CD14-positive monocyte (primary cell): Measurements from ENCODE around the gene RAET1G. TPM values are rescaled to one million over a fixed set of nuclear protein-coding genes. Genes with fewer than 3 reads are reported as not detected.

Experiments
- DNase-seq, 3 donors: peaks; one replicate each; pipeline ENCODE4 v3.0.0-alpha.2; 2011 to 2022
- H2AFZ ChIP-seq: 2 replicates; pipeline ENCODE4 v1.6.0; 2012; ENCODE audit warnings: mild to moderate bottlenecking, low read depth, low read length, inconsistent platforms; ENCODE audit not compliant: insufficient read depth, poor library complexity, severe bottlenecking
- H3K27ac ChIP-seq, 2 donors: 1 replicate in 1 of 2; 2 replicates in 1 of 2; pipeline ENCODE4 v1.5.1; 2012 to 2013; ENCODE audit warnings: low read length in 2 of 2, control low read depth in 1 of 2, inconsistent platforms in 1 of 2, low read depth in 1 of 2, mild to moderate bottlenecking in 1 of 2
- H3K27me3 ChIP-seq, 2 donors: one replicate each; pipeline versions ENCODE4 v1.6.0 to v1.6.1; 2011 to 2013; ENCODE audit warnings: low read length in 2 of 2; ENCODE audit not compliant: control insufficient read depth in 2 of 2, insufficient read depth in 2 of 2
- H3K36me3 ChIP-seq, 2 donors: replicated peaks in 1 of 2; 1 replicate in 1 of 2; 2 replicates in 1 of 2; pipeline versions ENCODE4 v1.5.1 to v1.6.1; 2012 to 2013; ENCODE audit warnings: low read length in 2 of 2, control low read depth in 1 of 2, inconsistent platforms in 1 of 2, mild to moderate bottlenecking in 1 of 2; ENCODE audit not compliant: insufficient read depth in 2 of 2, control insufficient read depth in 1 of 2
- H3K4me1 ChIP-seq, 2 donors: 1 replicate in 1 of 2; 2 replicates in 1 of 2; pipeline versions ENCODE4 v1.5.1 to v1.6.1; 2012 to 2013; ENCODE audit warnings: low read length in 2 of 2, control low read depth in 1 of 2, inconsistent platforms in 1 of 2, mild to moderate bottlenecking in 1 of 2, moderate library complexity in 1 of 2; ENCODE audit not compliant: insufficient read depth in 2 of 2, control insufficient read depth in 1 of 2
- H3K4me2 ChIP-seq: replicated peaks from 2 replicates; pipeline ENCODE3; 2012; ENCODE audit warnings: low read length, moderate library complexity, mild to moderate bottlenecking; ENCODE audit not compliant: poor library complexity, severe bottlenecking; ENCODE audit errors: extremely low read depth
- H3K4me3 ChIP-seq, 3 experiments: fragments of 200-600 bp in 1 of 3; sonication (generic) in 1 of 3; replicated peaks in 1 of 3; 1 replicate in 2 of 3; 2 replicates in 1 of 3; pipeline ENCODE4 v1.5.1; 2011 to 2013; ENCODE audit warnings: low read length in 3 of 3, mild to moderate bottlenecking in 3 of 3, control low read depth in 2 of 3, low read depth in 2 of 3, inconsistent platforms in 1 of 3, moderate library complexity in 1 of 3
- H3K79me2 ChIP-seq: 2 replicates; pipeline ENCODE4 v1.6.0; 2012; ENCODE audit warnings: mild to moderate bottlenecking, control low read depth, inconsistent platforms, low read length, moderate library complexity; ENCODE audit not compliant: insufficient read depth
- H3K9ac ChIP-seq: 2 replicates; pipeline ENCODE4 v1.6.0; 2017; ENCODE audit warnings: low read length, mild to moderate bottlenecking; ENCODE audit not compliant: insufficient read depth, poor library complexity, severe bottlenecking
- H3K9me3 ChIP-seq, 2 donors: replicated peaks in 1 of 2; 1 replicate in 1 of 2; 2 replicates in 1 of 2; pipeline versions ENCODE4 v1.5.1 to v1.6.1; 2012 to 2013; ENCODE audit warnings: low read length in 2 of 2, control low read depth in 1 of 2; ENCODE audit not compliant: control insufficient read depth in 1 of 2, insufficient read depth in 1 of 2
- H4K20me1 ChIP-seq: 2 replicates; pipeline ENCODE4 v1.6.0; 2012; ENCODE audit warnings: mild to moderate bottlenecking, low read length, control low read depth, moderate library complexity; ENCODE audit not compliant: insufficient read depth
- H3K27ac Mint-ChIP-seq, 7 donors: one replicate each; pipeline ENCODE4 v1.8.0; 2020; ENCODE audit warnings: mild to moderate bottlenecking in 7 of 7, mixed read lengths in 7 of 7, moderate library complexity in 6 of 7, inconsistent platforms in 2 of 7
- H3K27me3 Mint-ChIP-seq, 3 donors: one replicate each; pipeline ENCODE4 v1.8.0; 2021 to 2022; ENCODE audit warnings: low read depth in 3 of 3, mild to moderate bottlenecking in 3 of 3, mixed read lengths in 3 of 3, moderate library complexity in 3 of 3, inconsistent platforms in 1 of 3
- H3K36me3 Mint-ChIP-seq, 2 donors: one replicate each; pipeline ENCODE4 v1.8.0; 2020; ENCODE audit warnings: mixed read lengths in 2 of 2, inconsistent platforms in 1 of 2, mild to moderate bottlenecking in 1 of 2
- H3K4me1 Mint-ChIP-seq: one replicate; pipeline ENCODE4 v1.8.0; 2020; ENCODE audit warnings: mild to moderate bottlenecking, mixed read lengths
- H3K4me3 Mint-ChIP-seq, 2 donors: one replicate each; pipeline ENCODE4 v1.8.0; 2020; ENCODE audit warnings: mild to moderate bottlenecking in 2 of 2, mixed read lengths in 2 of 2, moderate library complexity in 1 of 2
- H3K9me3 Mint-ChIP-seq, 7 donors: one replicate each; pipeline ENCODE4 v1.8.0; 2020 to 2022; ENCODE audit warnings: mixed read lengths in 7 of 7, mild to moderate bottlenecking in 6 of 7, moderate library complexity in 6 of 7, inconsistent platforms in 2 of 7
- CTCF ChIP-seq: fragments of 200-600 bp; IDR thresholded peaks from one replicate; pipeline ENCODE4 v1.8.0; 2022; ENCODE audit warnings: antibody characterized with exemption, mild to moderate bottlenecking
- WGBS: methylation state at CpG from one replicate; pipeline ENCODE4 v1.1.5; 2013; ENCODE audit warnings: missing lambda C conversion rate; ENCODE audit not compliant: insufficient coverage; 5-methylcytosine and 5-hydroxymethylcytosine counted together
- intact Hi-C, 2 donors: fragments of 100-400 bp; cut with micrococcal nuclease; formaldehyde crosslinking; loops; one replicate each; pipeline versions ENCODE4 v1.15.0 to v1.15.1; 2023
- polyA plus RNA-seq, 3 donors: library from polyadenylated mRNA; depleted of rRNA in 1 of 3; unstranded in 2 of 3; stranded (reverse) in 1 of 3; fragments of 300-500 nt in 2 of 3; fragments of >200 nt in 1 of 3; fragmentation: Illumina TruSeq in 2 of 3; gene quantifications; 1 replicate in 2 of 3; 2 replicates in 1 of 3; pipeline ENCODE4 v1.2.3, GENCODE V29; 2012 to 2021

Gene RAET1G
- polyA plus RNA-seq, 3 donors = not detected

- peaks cover 8 to 18% (median 13%) of the 10 kb centered on the region in 7 donors for H3K9me3 Mint-ChIP-seq
- no peak overlapping the region for H3K4me3 Mint-ChIP-seq
- Histone ChIP-seq H3K9me3 (peaks cover 9 to 10% of the 10 kb centered on the region in 2 donors), H3K4me3 (no peak overlapping the region), H3K27ac (no peak overlapping the region), H3K9ac (no peak overlapping the region), H3K4me2 (no peak overlapping the region), H3K36me3 (no peaks in the 10 kb centered on the region), H2AFZ (no peak overlapping the region), H3K79me2 (no peaks in the 10 kb centered on the region), H3K4me1 (no peaks in the 10 kb centered on the region), H4K20me1 (no peaks in the 10 kb centered on the region), H3K27me3 (no peaks in the 10 kb centered on the region)
- DNase-seq = no peak
- H3K27ac Mint-ChIP-seq = no peak overlapping the region
- intact Hi-C loops = no loop called here
- WGBS = 74% methylated on average over 6 of the region's 6 CpGs
- H3K27me3 Mint-ChIP-seq = peaks cover 7 to 11% (median 9%) of the 10 kb centered on the region in 3 donors
- peaks cover 0 to 2% of the 10 kb centered on the region in 2 donors for H3K36me3 Mint-ChIP-seq
- no peak for TF ChIP-seq CTCF
- no peaks in the 10 kb centered on the region for H3K4me1 Mint-ChIP-seq
Observed at GRCh38 chr6:149905911-149906371, 17.0 kb downstream of the RAET1G start.

GRCh38 chr6:149905371-149905910 lies 17.5 kb downstream of the RAET1G start:
- peaks cover 0 to 2% of the 10 kb centered on the region in 2 donors for H3K36me3 Mint-ChIP-seq
- intact Hi-C loops = no loop called here
- Histone ChIP-seq H3K9ac (no peak overlapping the region), H2AFZ (no peak overlapping the region), H3K4me2 (no peak overlapping the region), H3K4me3 (no peak overlapping the region), H3K27ac (no peak overlapping the region), H3K9me3 (peaks cover 9 to 10% of the 10 kb centered on the region in 2 donors), H3K36me3 (no peaks in the 10 kb centered on the region), H3K4me1 (no peaks in the 10 kb centered on the region), H3K79me2 (no peaks in the 10 kb centered on the region), H3K27me3 (no peaks in the 10 kb centered on the region), H4K20me1 (no peaks in the 10 kb centered on the region)
- TF ChIP-seq CTCF = no peak
- peaks cover 7 to 9% (median 8%) of the 10 kb centered on the region in 3 donors for H3K27me3 Mint-ChIP-seq
- no peak overlapping the region for H3K27ac Mint-ChIP-seq
- H3K4me1 Mint-ChIP-seq = no peaks in the 10 kb centered on the region
- H3K4me3 Mint-ChIP-seq = no peak overlapping the region
- no peak for DNase-seq
- 96% methylated on average over 18 of the region's 18 CpGs for WGBS
- H3K9me3 Mint-ChIP-seq = peaks cover 8 to 18% (median 13%) of the 10 kb centered on the region in 7 donors
